Testis (tissue), 2 donors: ENCODE measurements around the gene EYS.

Experiments
- POLR2A ChIP-seq: fragments of 450-650 bp; IDR thresholded peaks from one replicate; pipeline ENCODE4 v1.6.1; 2017; ENCODE audit warnings: antibody characterized with exemption, mild to moderate bottlenecking, moderate library complexity
- TF ChIP-seq, protein P1 (sequence below), 3 experiments: fragments of 450-650 bp in 2 of 3; fragments of 200-600 bp in 1 of 3; sonication (generic) in 1 of 3; IDR thresholded peaks; one replicate each; pipeline ENCODE4 v1.5.1; 2016 to 2019; ENCODE audit warnings: antibody characterized with exemption in 3 of 3, mild to moderate bottlenecking in 2 of 3, moderate library complexity in 1 of 3

- no peak for TF ChIP-seq POLR2A
- TF ChIP-seq, protein P1, sequence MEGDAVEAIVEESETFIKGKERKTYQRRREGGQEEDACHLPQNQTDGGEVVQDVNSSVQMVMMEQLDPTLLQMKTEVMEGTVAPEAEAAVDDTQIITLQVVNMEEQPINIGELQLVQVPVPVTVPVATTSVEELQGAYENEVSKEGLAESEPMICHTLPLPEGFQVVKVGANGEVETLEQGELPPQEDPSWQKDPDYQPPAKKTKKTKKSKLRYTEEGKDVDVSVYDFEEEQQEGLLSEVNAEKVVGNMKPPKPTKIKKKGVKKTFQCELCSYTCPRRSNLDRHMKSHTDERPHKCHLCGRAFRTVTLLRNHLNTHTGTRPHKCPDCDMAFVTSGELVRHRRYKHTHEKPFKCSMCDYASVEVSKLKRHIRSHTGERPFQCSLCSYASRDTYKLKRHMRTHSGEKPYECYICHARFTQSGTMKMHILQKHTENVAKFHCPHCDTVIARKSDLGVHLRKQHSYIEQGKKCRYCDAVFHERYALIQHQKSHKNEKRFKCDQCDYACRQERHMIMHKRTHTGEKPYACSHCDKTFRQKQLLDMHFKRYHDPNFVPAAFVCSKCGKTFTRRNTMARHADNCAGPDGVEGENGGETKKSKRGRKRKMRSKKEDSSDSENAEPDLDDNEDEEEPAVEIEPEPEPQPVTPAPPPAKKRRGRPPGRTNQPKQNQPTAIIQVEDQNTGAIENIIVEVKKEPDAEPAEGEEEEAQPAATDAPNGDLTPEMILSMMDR (IDR thresholded peaks at IDR 0.05): no peak
Observed at GRCh38 chr6:65746302-65746701, 39.3 kb upstream of the EYS start.
